Measurements from ENCODE around the gene NFYC.

The NFYC gene

GRCh38 chr1:40691538-40692428 is at the start of gene NFYC:
Gene NFYC (plus strand): TSS chr1:40691704. CDS start chr1:40738844, 47,140 bp downstream.
- peak; percentile 47 for FAIRE-seq

- no peak for FAIRE-seq
Measured at GRCh38 chr1:40645118-40645680, 46.3 kb upstream of the NFYC start.

- FAIRE-seq = no peak
Measured at GRCh38 chr1:40646315-40646714, 45.2 kb upstream of the NFYC start.

GRCh38 chr1:40648200-40648599 is 43.3 kb upstream of the NFYC start:
- FAIRE-seq = no peak

- FAIRE-seq = no peak
Measured at GRCh38 chr1:40648928-40649591, 42.4 kb upstream of the NFYC start.

- no peak for FAIRE-seq
Measured at GRCh38 chr1:40649592-40649930, 41.9 kb upstream of the NFYC start.

- FAIRE-seq = no peak
Measured at GRCh38 chr1:40650075-40650474, 41.4 kb upstream of the NFYC start.

- FAIRE-seq = no peak
Measured at GRCh38 chr1:40651138-40651857, 40.2 kb upstream of the NFYC start.

- no peak for FAIRE-seq
Measured at GRCh38 chr1:40652468-40652867, 39.0 kb upstream of the NFYC start.

- FAIRE-seq = no peak
Measured at GRCh38 chr1:40652979-40653378, 38.5 kb upstream of the NFYC start.

GRCh38 chr1:40653851-40654537 is 37.5 kb upstream of the NFYC start:
- no peak for FAIRE-seq

GRCh38 chr1:40657046-40657445 is 34.5 kb upstream of the NFYC start:
- no peak for FAIRE-seq

- FAIRE-seq = no peak
Measured at GRCh38 chr1:40658751-40659648, 32.5 kb upstream of the NFYC start.

GRCh38 chr1:40659649-40659947 is 31.9 kb upstream of the NFYC start:
- FAIRE-seq = no peak

- no peak for FAIRE-seq
Measured at GRCh38 chr1:40661678-40662077, 29.8 kb upstream of the NFYC start.

GRCh38 chr1:40662151-40662550 is 29.4 kb upstream of the NFYC start:
- FAIRE-seq = no peak

- no peak for FAIRE-seq
Measured at GRCh38 chr1:40662864-40663263, 28.6 kb upstream of the NFYC start.

GRCh38 chr1:40663324-40664166 is 28.0 kb upstream of the NFYC start:
- no peak for FAIRE-seq

GRCh38 chr1:40664167-40664537 is 27.4 kb upstream of the NFYC start:
- FAIRE-seq = no peak

GRCh38 chr1:40664791-40665190 is 26.7 kb upstream of the NFYC start:
- no peak for FAIRE-seq

Measured in A204.1 (cell line).